H1 (cell line): ENCODE measurements around the gene PFDN1.

Experiments used
- HDAC2 ChIP-seq, 2 experiments: fragments of 300-600 bp in 1 of 2; sonication (generic) in 1 of 2; IDR thresholded peaks; 2 replicates each; pipeline ENCODE4 v1.6.1; 2011 to 2012; ENCODE audit warnings: low read depth in 2 of 2, low read length in 2 of 2, mild to moderate bottlenecking in 2 of 2, moderate library complexity in 2 of 2, borderline replicate concordance in 1 of 2, inconsistent platforms in 1 of 2
- SP2 ChIP-seq: IDR thresholded peaks from 2 replicates; pipeline ENCODE4 v1.6.1; 2012; ENCODE audit warnings: mild to moderate bottlenecking, low read length, inconsistent platforms
- TF ChIP-seq, protein P1 (sequence below): IDR thresholded peaks from 2 replicates; pipeline ENCODE4 v1.6.1; 2011; ENCODE audit warnings: low read length, improper control_type of control experiment

DNA sequence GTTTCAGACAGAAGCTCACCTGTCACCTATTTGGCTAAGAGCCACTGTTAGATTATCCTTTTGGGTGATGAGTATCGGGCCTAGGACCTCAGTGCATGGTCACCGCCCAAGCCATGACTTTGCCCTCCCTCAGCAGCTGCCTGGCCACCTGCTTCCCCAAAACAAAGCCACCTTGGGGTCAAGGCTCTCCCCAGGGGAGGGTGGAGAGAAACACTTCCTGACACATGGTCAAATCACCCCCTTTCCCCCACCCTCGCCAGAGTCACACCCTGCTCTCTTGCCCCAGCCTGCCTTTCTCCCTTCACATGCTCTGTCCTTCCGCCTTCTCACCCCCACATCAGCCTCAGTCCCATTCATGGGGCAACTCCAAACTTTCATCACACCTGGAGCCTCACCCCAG, 45.2 kb upstream of the PFDN1 start:
- TF ChIP-seq SP2 (no peak), HDAC2 (IDR thresholded peaks at IDR 0.05; ENCODE audit: borderline replicate concordance in 1 of 2, low read depth in 2 of 2, low read length in 2 of 2) (no peak)
- TF ChIP-seq, protein P1, sequence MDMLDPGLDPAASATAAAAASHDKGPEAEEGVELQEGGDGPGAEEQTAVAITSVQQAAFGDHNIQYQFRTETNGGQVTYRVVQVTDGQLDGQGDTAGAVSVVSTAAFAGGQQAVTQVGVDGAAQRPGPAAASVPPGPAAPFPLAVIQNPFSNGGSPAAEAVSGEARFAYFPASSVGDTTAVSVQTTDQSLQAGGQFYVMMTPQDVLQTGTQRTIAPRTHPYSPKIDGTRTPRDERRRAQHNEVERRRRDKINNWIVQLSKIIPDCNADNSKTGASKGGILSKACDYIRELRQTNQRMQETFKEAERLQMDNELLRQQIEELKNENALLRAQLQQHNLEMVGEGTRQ = no peak
